Measurements from ENCODE around the gene MFSD2B.

Gene MFSD2B

DNA sequence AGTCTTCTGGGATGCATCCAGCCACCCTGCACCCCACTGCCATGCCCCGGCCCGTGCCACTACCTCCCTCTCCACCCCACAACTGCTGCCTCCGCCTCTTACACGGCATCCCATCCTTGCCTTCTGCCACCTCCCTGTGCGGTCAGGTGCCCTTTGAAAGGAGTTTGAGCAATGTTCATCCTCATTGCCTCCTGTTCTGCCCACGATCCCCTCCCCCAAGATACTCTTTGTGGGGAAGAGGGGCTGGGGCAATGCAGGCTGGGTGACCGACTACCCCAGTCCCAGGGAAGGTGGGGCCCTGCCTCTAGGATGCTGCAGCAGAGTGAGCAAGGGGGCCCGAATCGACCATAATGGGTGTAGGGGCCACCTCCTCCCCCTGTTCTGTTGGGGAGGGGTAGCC, 8.4 kb downstream of the MFSD2B start:
- ATAC-seq (ENCODE audit: low read depth) (no peak), DNase-seq (ENCODE audit: low spot score) (no peak)
- Histone ChIP-seq H3K4me3 (ENCODE audit: severe bottlenecking) (no peak overlapping the region), H3K27ac (ENCODE audit: poor library complexity, severe bottlenecking) (no peak overlapping the region), H3K36me3 (ENCODE audit: low read depth) (no peaks in the 10 kb centered on the region), H3K4me1 (ENCODE audit: insufficient read depth, poor library complexity, severe bottlenecking) (peaks cover 22% of the 10 kb centered on the region), H3K27me3 (ENCODE audit: insufficient read depth, poor library complexity, severe bottlenecking) (no peaks in the 10 kb centered on the region), H3K9me3 (ENCODE audit: severe bottlenecking) (no peaks in the 10 kb centered on the region)
- TF ChIP-seq, protein P1, sequence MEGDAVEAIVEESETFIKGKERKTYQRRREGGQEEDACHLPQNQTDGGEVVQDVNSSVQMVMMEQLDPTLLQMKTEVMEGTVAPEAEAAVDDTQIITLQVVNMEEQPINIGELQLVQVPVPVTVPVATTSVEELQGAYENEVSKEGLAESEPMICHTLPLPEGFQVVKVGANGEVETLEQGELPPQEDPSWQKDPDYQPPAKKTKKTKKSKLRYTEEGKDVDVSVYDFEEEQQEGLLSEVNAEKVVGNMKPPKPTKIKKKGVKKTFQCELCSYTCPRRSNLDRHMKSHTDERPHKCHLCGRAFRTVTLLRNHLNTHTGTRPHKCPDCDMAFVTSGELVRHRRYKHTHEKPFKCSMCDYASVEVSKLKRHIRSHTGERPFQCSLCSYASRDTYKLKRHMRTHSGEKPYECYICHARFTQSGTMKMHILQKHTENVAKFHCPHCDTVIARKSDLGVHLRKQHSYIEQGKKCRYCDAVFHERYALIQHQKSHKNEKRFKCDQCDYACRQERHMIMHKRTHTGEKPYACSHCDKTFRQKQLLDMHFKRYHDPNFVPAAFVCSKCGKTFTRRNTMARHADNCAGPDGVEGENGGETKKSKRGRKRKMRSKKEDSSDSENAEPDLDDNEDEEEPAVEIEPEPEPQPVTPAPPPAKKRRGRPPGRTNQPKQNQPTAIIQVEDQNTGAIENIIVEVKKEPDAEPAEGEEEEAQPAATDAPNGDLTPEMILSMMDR (IDR thresholded peaks at IDR 0.05; ENCODE audit: poor library complexity, severe bottlenecking): no peak

- DNase-seq (ENCODE audit: low spot score) (no peak), ATAC-seq (ENCODE audit: low read depth) (no peak)
- Histone ChIP-seq H3K27me3 (ENCODE audit: insufficient read depth, poor library complexity, severe bottlenecking) (no peaks in the 10 kb centered on the region), H3K9me3 (ENCODE audit: severe bottlenecking) (no peaks in the 10 kb centered on the region), H3K4me3 (ENCODE audit: severe bottlenecking) (no peak overlapping the region), H3K36me3 (ENCODE audit: low read depth) (no peaks in the 10 kb centered on the region), H3K27ac (ENCODE audit: poor library complexity, severe bottlenecking) (no peak overlapping the region), H3K4me1 (ENCODE audit: insufficient read depth, poor library complexity, severe bottlenecking) (peaks cover 17% of the 10 kb centered on the region)
- TF ChIP-seq, protein P1 (IDR thresholded peaks at IDR 0.05; ENCODE audit: poor library complexity, severe bottlenecking): no peak
Measured at GRCh38 chr2:24019729-24020128, 9.8 kb downstream of the MFSD2B start.

- DNase-seq (ENCODE audit: low spot score) (no peak), ATAC-seq (ENCODE audit: low read depth) (no peak)
- Histone ChIP-seq H3K36me3 (ENCODE audit: low read depth) (no peaks in the 10 kb centered on the region; the same call in 1 of the 2 replicates), H3K4me1 (ENCODE audit: insufficient read depth, poor library complexity, severe bottlenecking) (peaks cover 12% of the 10 kb centered on the region), H3K9me3 (ENCODE audit: severe bottlenecking) (no peaks in the 10 kb centered on the region), H3K27me3 (ENCODE audit: insufficient read depth, poor library complexity, severe bottlenecking) (no peaks in the 10 kb centered on the region), H3K4me3 (ENCODE audit: severe bottlenecking) (no peak overlapping the region), H3K27ac (ENCODE audit: poor library complexity, severe bottlenecking) (no peak overlapping the region)
- TF ChIP-seq, protein P1 (IDR thresholded peaks at IDR 0.05; ENCODE audit: poor library complexity, severe bottlenecking): no peak
Measured at GRCh38 chr2:24020244-24020643, 10.4 kb downstream of the MFSD2B start.

DNA sequence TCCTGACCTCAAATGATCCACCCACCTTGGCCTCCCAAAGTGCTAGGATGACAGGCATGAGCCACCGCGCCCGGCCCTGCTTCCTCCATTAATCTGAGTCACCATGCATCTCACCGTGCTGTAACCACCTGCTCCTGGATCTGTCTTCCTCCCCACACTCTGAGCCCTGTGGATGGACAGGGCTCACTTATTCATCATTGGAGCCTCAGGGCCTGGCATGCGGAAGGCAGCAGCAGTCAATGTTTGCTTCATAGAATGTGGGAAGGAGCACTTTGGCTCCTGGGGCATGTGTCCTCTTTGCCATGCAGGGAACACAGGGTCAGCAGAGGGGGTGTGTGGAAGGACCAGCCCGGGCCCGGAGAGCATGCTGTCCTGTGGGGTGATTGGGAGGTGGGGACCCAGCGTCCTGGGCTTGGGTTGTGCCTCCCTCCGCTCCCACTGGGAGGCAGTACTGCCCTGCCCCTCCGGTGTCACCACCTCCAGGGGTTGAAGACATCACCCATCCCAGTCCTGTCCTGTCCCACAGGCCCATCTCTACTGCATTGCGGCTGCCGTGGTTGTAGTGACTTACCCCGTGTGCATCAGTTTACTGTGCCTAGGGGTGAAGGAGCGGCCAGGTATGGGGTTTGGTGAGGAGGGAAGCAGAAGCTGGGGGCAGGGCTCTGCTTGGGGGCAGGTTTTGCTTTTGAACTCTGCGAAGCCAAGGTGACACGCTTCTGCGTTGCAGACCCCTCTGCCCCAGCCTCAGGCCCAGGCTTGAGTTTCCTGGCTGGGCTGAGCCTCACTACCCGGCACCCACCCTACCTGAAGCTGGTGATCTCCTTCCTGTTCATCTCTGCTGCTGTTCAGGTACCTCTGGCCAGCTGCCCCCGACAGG, 11.5 kb downstream of the MFSD2B start:
- DNase-seq (ENCODE audit: low spot score): peak; percentile 75
- Histone ChIP-seq H3K36me3 (ENCODE audit: low read depth) (no peaks in the 10 kb centered on the region; the same call in 1 of the 2 replicates), H3K9me3 (ENCODE audit: severe bottlenecking) (no peaks in the 10 kb centered on the region), H3K4me1 (ENCODE audit: insufficient read depth, poor library complexity, severe bottlenecking) (peaks cover 3% of the 10 kb centered on the region), H3K27ac (ENCODE audit: poor library complexity, severe bottlenecking) (peak overlapping the region; percentile 15), H3K27me3 (ENCODE audit: insufficient read depth, poor library complexity, severe bottlenecking) (no peaks in the 10 kb centered on the region), H3K4me3 (ENCODE audit: severe bottlenecking) (no peak overlapping the region)
- peak; percentile 89 for ATAC-seq (ENCODE audit: low read depth)
- TF ChIP-seq, protein P1 (IDR thresholded peaks at IDR 0.05; ENCODE audit: poor library complexity, severe bottlenecking): peak; percentile 12

Measured in RWPE2 (cell line).